PC-9 (cell line): Measurements from ENCODE around the gene VHLL. TPM values are rescaled to one million over a fixed set of nuclear protein-coding genes. Genes with fewer than 3 reads are reported as not detected.
A peak's percentile ranks its signal among the peaks of the same experiment; 100 is the strongest.
"Not testable (repeated sequence)": the region's sequence is repeated elsewhere in the genome, so short reads cannot be mapped to it uniquely, and the experiment has no call there.

Experiments
- Bru-seq: library from RNA; stranded (reverse); fragments of 400-500 nt; gene quantifications from one replicate; lab custom pipeline; 2021; lab: Mats Ljungman, UMichigan
- BruChase-seq, 2 experiments: library from RNA; stranded (reverse); fragments of 400-500 nt; gene quantifications; one replicate each; lab custom pipeline; 2021; lab: Mats Ljungman, UMichigan
- BruUV-seq: library from RNA; stranded (reverse); fragments of 400-500 nt; replicated peaks from 2 replicates; lab custom pipeline; 2021; lab: Mats Ljungman, UMichigan
- CTCF ChIA-PET: fragments of 300-600 bp; sonication (Branson Sonifier 250); formaldehyde crosslinking; loops from one replicate; lab custom pipeline; 2022; ENCODE audit warnings: antibody characterized with exemption; lab: Charles Lee
- POLR2A ChIA-PET: fragments of 300-600 bp; sonication (Branson Sonifier 250); formaldehyde crosslinking; loops from one replicate; lab custom pipeline; 2022; ENCODE audit warnings: antibody characterized with exemption; ENCODE audit not compliant: unreplicated experiment; lab: Charles Lee
- DNase-seq, 2 experiments: peaks; one replicate each; pipeline versions ENCODE4 v3.0.0 to v3.0.0-alpha.2; 2015 to 2022; ENCODE audit warnings: mixed read lengths in 1 of 2
- H2AFZ ChIP-seq: fragments of 200-600 bp; sonication (generic); 2 replicates; pipeline ENCODE4 v1.8.1; 2017; ENCODE audit warnings: antibody characterized with exemption
- H3F3A ChIP-seq: fragments of 200-600 bp; sonication (generic); 2 replicates; pipeline ENCODE4 v1.8.1; 2017; ENCODE audit warnings: antibody characterized with exemption, mild to moderate bottlenecking, low read depth; ENCODE audit not compliant: insufficient read depth
- H3K27ac ChIP-seq: fragments of 200-600 bp; sonication (generic); 2 replicates; pipeline ENCODE4 v1.6.1; 2016; ENCODE audit warnings: mixed run types
- H3K27me3 ChIP-seq: fragments of 200-600 bp; sonication (generic); 2 replicates; pipeline ENCODE4 v1.6.1; 2016; ENCODE audit warnings: low read depth, mixed run types; ENCODE audit not compliant: insufficient read depth
- H3K36me3 ChIP-seq: fragments of 200-600 bp; sonication (generic); 2 replicates; pipeline ENCODE4 v1.6.1; 2016; ENCODE audit warnings: low read depth, mixed run types
- H3K4me1 ChIP-seq: fragments of 200-600 bp; sonication (generic); replicated peaks from 2 replicates; pipeline ENCODE4 v1.6.1; 2016; ENCODE audit warnings: mixed run types; ENCODE audit not compliant: insufficient read depth
- H3K4me2 ChIP-seq: fragments of 200-600 bp; sonication (generic); 2 replicates; pipeline ENCODE4 v1.6.1; 2017; ENCODE audit warnings: mixed run types
- H3K4me3 ChIP-seq: fragments of 200-600 bp; sonication (generic); 2 replicates; pipeline ENCODE4 v1.6.1; 2016; ENCODE audit warnings: mixed run types
- H3K79me2 ChIP-seq: fragments of 200-600 bp; sonication (generic); 2 replicates; pipeline ENCODE4 v1.6.1; 2017; ENCODE audit warnings: low read depth, mixed run types
- H3K9me2 ChIP-seq: fragments of 200-600 bp; sonication (generic); 2 replicates; pipeline ENCODE4 v1.8.1; 2017; ENCODE audit warnings: mild to moderate bottlenecking; ENCODE audit not compliant: insufficient read depth
- H3K9me3 ChIP-seq: fragments of 200-600 bp; sonication (generic); 2 replicates; pipeline ENCODE4 v1.8.1; 2016; ENCODE audit warnings: low read depth; ENCODE audit not compliant: insufficient read depth
- H4K20me1 ChIP-seq: fragments of 200-600 bp; sonication (generic); 2 replicates; pipeline ENCODE4 v1.8.1; 2017; ENCODE audit not compliant: insufficient read depth
- CTCF ChIP-seq: fragments of 200-600 bp; sonication (generic); conservative IDR thresholded peaks from 2 replicates; pipeline ENCODE4 v1.6.1; 2017; ENCODE audit warnings: mixed run types, antibody characterized with exemption, mild to moderate bottlenecking, moderate library complexity
- EZH2 ChIP-seq: fragments of 200-600 bp; sonication (generic); IDR thresholded peaks from 2 replicates; pipeline ENCODE4 v1.8.0; 2017; ENCODE audit warnings: antibody characterized with exemption, low read depth
- intact Hi-C: fragments of 100-400 bp; cut with micrococcal nuclease; formaldehyde crosslinking; loops from one replicate; pipeline ENCODE4 v1.10.0; 2022; ENCODE audit not compliant: unreplicated experiment
- long read RNA-seq: library from polyadenylated mRNA; stranded (forward); transcript quantifications from one replicate; pipeline ENCODE4 v2.0.0, GENCODE V29; 2022
- total RNA-seq: library from RNA; stranded (reverse); gene quantifications from 2 replicates; pipeline ENCODE4 v1.2.3, GENCODE V29; 2021

VHLL gene
- total RNA-seq, result not detected in 2 replicates
- Bru-seq, nascent RNA, result percentile 25 among the genes with signal in this experiment
- not detected for BruChase-seq, experiment 1, labeled RNA remaining after a 2-hour chase
- BruChase-seq, experiment 2, labeled RNA remaining after a 6-hour chase, result percentile 33 among the genes with signal in this experiment
- long read RNA-seq, result 0 reads

GRCh38 chr1:156298852-156299357 lies at the start of gene VHLL:
TSS of gene VHLL (minus strand) at chr1:156299307. CDS start at chr1:156299189, 118 bp downstream.
- no peak within 1 kb of the TSS for H3K4me3 ChIP-seq
- no peak within 1 kb of the TSS for H2AFZ ChIP-seq
- no peaks in the 10 kb centered on the region for H3K36me3 ChIP-seq
- H3K4me1 ChIP-seq, result peaks cover 8% of the 10 kb centered on the region; the same call in 1 of the 2 replicates
- ChIA-PET CTCF (no interaction called here), POLR2A (interaction anchor here (0.7 kb wide), 1 partner anchor 15 kb away, joined by 3 read pairs; the partner anchor contains the start of gene TMEM79)
- H3K79me2 ChIP-seq, result no peaks in the 10 kb centered on the region
- no peak within 1 kb of the TSS for H3K4me2 ChIP-seq
- H3K9me3 ChIP-seq, result no peaks in the 10 kb centered on the region
- intact Hi-C loops, result no loop called here
- H3K27me3 ChIP-seq, result no peaks in the 10 kb centered on the region
- H3K27ac ChIP-seq, result no peak within 1 kb of the TSS
- DNase-seq, result no peak
- no peaks in the 10 kb centered on the region for H4K20me1 ChIP-seq
- no peaks in the 10 kb centered on the region for H3K9me2 ChIP-seq
- H3F3A ChIP-seq, result peaks cover 17% of the 10 kb centered on the region; the same call in 1 of the 2 replicates
- no TSS peak for BruUV-seq
- no peak for TF ChIP-seq CTCF
- TF ChIP-seq EZH2, result no peak

GRCh38 chr1:156347331-156347730 lies 48.2 kb upstream of the VHLL start:
- Histone ChIP-seq H3K79me2 (no peaks in the 10 kb centered on the region), H4K20me1 (no peaks in the 10 kb centered on the region), H3K27me3 (no peaks in the 10 kb centered on the region), H3K4me3 (no peak overlapping the region), H3K27ac (no peak overlapping the region), H3K36me3 (no peaks in the 10 kb centered on the region), H3K4me2 (no peak overlapping the region), H3K9me3 (no peaks in the 10 kb centered on the region), H2AFZ (no peak overlapping the region), H3K9me2 (no peaks in the 10 kb centered on the region), H3K4me1 (no peaks in the 10 kb centered on the region), H3F3A (peaks cover 8% of the 10 kb centered on the region; the same call in 1 of the 2 replicates)
- no peak for TF ChIP-seq EZH2
- no peak for TF ChIP-seq CTCF
- POLR2A ChIA-PET, result no interaction called here
- CTCF ChIA-PET, result interaction anchor here (0.6 kb wide), 1 partner anchor 188 kb away, joined by 17 read pairs; no protein-coding TSS in a partner anchor
- no TSS peak for BruUV-seq
- intact Hi-C loops, result no loop called here
- no peak for DNase-seq

- BruUV-seq, result no TSS peak
- Histone ChIP-seq H3K36me3 (no peaks in the 10 kb centered on the region), H3K4me2 (no peak overlapping the region), H3K4me3 (no peak overlapping the region), H3K9me2 (no peaks in the 10 kb centered on the region), H3F3A (peaks cover 10% of the 10 kb centered on the region; the same call in 1 of the 2 replicates), H4K20me1 (no peaks in the 10 kb centered on the region), H3K27me3 (no peaks in the 10 kb centered on the region), H2AFZ (no peak overlapping the region), H3K4me1 (no peaks in the 10 kb centered on the region), H3K79me2 (no peaks in the 10 kb centered on the region), H3K9me3 (no peaks in the 10 kb centered on the region), H3K27ac (no peak overlapping the region)
- CTCF ChIA-PET, result no interaction called here
- POLR2A ChIA-PET, result no interaction called here
- TF ChIP-seq CTCF, result no peak
- no peak for TF ChIP-seq EZH2
- DNase-seq, result no peak
- intact Hi-C loops, result no loop called here
These were observed 47.5 kb upstream of the VHLL start for GRCh38 chr1:156346636-156347035.

GRCh38 chr1:156346035-156346434 lies 46.9 kb upstream of the VHLL start:
- DNase-seq, H2AFZ ChIP-seq, H3K9me2 ChIP-seq, H3K27ac ChIP-seq, intact Hi-C loops, H3K4me3 ChIP-seq, H3K27me3 ChIP-seq, H3F3A ChIP-seq, H4K20me1 ChIP-seq, H3K36me3 ChIP-seq, H3K9me3 ChIP-seq, BruUV-seq, H3K79me2 ChIP-seq, H3K4me2 ChIP-seq, H3K4me1 ChIP-seq: not testable (repeated sequence)
- ChIA-PET POLR2A (interaction anchor here (0.7 kb wide), 1 partner anchor 1037 kb away, joined by 22 read pairs; the partner anchor contains the start of gene FDPS), CTCF (interaction anchor here (0.6 kb wide), 1 partner anchor 23 kb away, joined by 4 read pairs; no protein-coding TSS in a partner anchor)
